Motor neuron (in vitro differentiated cells): ENCODE data around the gene ZFAND3. TPM values are rescaled to one million over a fixed set of nuclear protein-coding genes. Genes with fewer than 3 reads are reported as not detected.
"Not testable (repeated sequence)": the region's sequence is repeated elsewhere in the genome, so short reads cannot be mapped to it uniquely, and the experiment has no call there.

Source experiments
- ATAC-seq, 8 experiments: fragments of 200-7000 bp; cut with Tn5 transposase; replicated peaks in 6 of 8; 2 replicates each; pipeline ENCODE4 v1.8.0; 2021; ENCODE audit warnings: mild to moderate bottlenecking in 8 of 8, moderate library complexity in 8 of 8
- H3K27ac ChIP-seq, 2 donors: fragments of 250-450 bp; sonication (Bioruptor Pico); 2 replicates each; pipeline ENCODE4 v1.9.0; 2021; ENCODE audit warnings: antibody characterized with exemption in 2 of 2, mild to moderate bottlenecking in 2 of 2, moderate library complexity in 1 of 2
- H3K4me1 ChIP-seq, 2 donors: fragments of 250-450 bp; sonication (Bioruptor Pico); replicated peaks in 1 of 2; 2 replicates each; pipeline ENCODE4 v1.6.1; 2021; ENCODE audit warnings: antibody characterized with exemption in 2 of 2, mild to moderate bottlenecking in 2 of 2, moderate library complexity in 1 of 2
- H3K4me3 ChIP-seq, 5 donors: fragments of 250-450 bp; sonication (Bioruptor Pico); 2 replicates each; pipeline ENCODE4 v1.9.0; 2021; ENCODE audit warnings: antibody characterized with exemption in 5 of 5, mild to moderate bottlenecking in 5 of 5, moderate library complexity in 4 of 5
- WGBS, 10 experiments: fragments of 450-650 bp; shearing (Covaris generic); methylation state at CpG; one replicate each; pipeline ENCODE4 v1.0.0; 2022; 5-methylcytosine and 5-hydroxymethylcytosine counted together
- in situ Hi-C, 9 experiments: fragments of 400-800 bp; cut with MboI; loops; one replicate each; pipeline ENCODE4 v1.15.0; 2021; ENCODE audit warnings: low sequenced_read_pairs in 9 of 9, low pct_unique_long_range_greater_than_20kb in 2 of 9; ENCODE audit not compliant: unreplicated experiment in 9 of 9
- total RNA-seq, 8 experiments: library from RNA; unstranded; fragments of 300-600 nt; gene quantifications; 2 replicates each; pipeline versions ENCODE4 v1.2.3 to v1.2.4, GENCODE V29; 2022

ZFAND3 gene
- total RNA-seq, 8 experiments from 2014 or later: 21.2 to 54.1 (median 39.2) TPM

- Histone ChIP-seq H3K27ac (no peak overlapping the region), H3K4me3 (no peak overlapping the region), H3K4me1 (peaks cover 5 to 7% of the 10 kb centered on the region in 2 donors)
- peak in 7 of 8 experiments; percentile 28 to 87 (median 74) for ATAC-seq
- in situ Hi-C loops: no loop called here
- WGBS, 10 experiments: 46 to 100% (median 95%) methylated on average over 1 to 3 of the region's 7 CpGs; no CpG with 5 or more reads in 5 of the 10 experiments
Measured at GRCh38 chr6:37878150-37878710, 58.7 kb downstream of the ZFAND3 start.

GRCh38 chr6:37880602-37881001 is 61.1 kb downstream of the ZFAND3 start:
- in situ Hi-C loops: not testable (repeated sequence)
- 100% methylated on average over 1 to 2 of the region's 5 CpGs; no CpG with 5 or more reads in 4 of the 10 experiments for WGBS, 10 experiments

GRCh38 chr6:37882292-37882691 is 62.8 kb downstream of the ZFAND3 start:
- Histone ChIP-seq H3K4me3 (no peak overlapping the region), H3K27ac (no peak overlapping the region), H3K4me1 (peaks cover 0 to 2% of the 10 kb centered on the region in 2 donors)
- no peak for ATAC-seq
- WGBS, 10 experiments: 93 to 100% (median 100%) methylated on average over 1 to 2 of the region's 2 CpGs; no CpG with 5 or more reads in 3 of the 10 experiments
- in situ Hi-C loops: no loop called here

More at GRCh38 chr6:37880602-37881001, 61.1 kb downstream of the ZFAND3 start:
- H3K4me1 ChIP-seq, H3K4me3 ChIP-seq, ATAC-seq, H3K27ac ChIP-seq: not testable (repeated sequence)

GRCh38 chr6:37882724-37883413 is 63.3 kb downstream of the ZFAND3 start:
- no peak overlapping the region for H3K27ac ChIP-seq
- no peak overlapping the region for H3K4me3 ChIP-seq
- peaks cover 0 to 2% of the 10 kb centered on the region in 2 donors for H3K4me1 ChIP-seq
- 100% methylated on average over 1 to 2 of the region's 2 CpGs; no CpG with 5 or more reads in 2 of the 10 experiments for WGBS, 10 experiments
- in situ Hi-C loops: no loop called here
- peak in 2 of 8 experiments; percentile 17 to 63 for ATAC-seq

GRCh38 chr6:37884548-37884947 is 65.0 kb downstream of the ZFAND3 start:
- Histone ChIP-seq H3K27ac (no peak overlapping the region), H3K4me3 (no peak overlapping the region), H3K4me1 (no peaks in the 10 kb centered on the region)
- no peak for ATAC-seq
- WGBS, 10 experiments: 91 to 100% (median 100%) methylated on average over 1 of the region's 1 CpG; no CpG with 5 or more reads in 3 of the 10 experiments
- in situ Hi-C loops: no loop called here

- 45 to 100% (median 85%) methylated on average over 2 to 4 of the region's 4 CpGs; no CpG with 5 or more reads in 2 of the 10 experiments for WGBS, 10 experiments
- no peak for ATAC-seq
- no peak overlapping the region for H3K4me3 ChIP-seq
- H3K27ac ChIP-seq: no peak overlapping the region
- in situ Hi-C loops: no loop called here
- no peaks in the 10 kb centered on the region for H3K4me1 ChIP-seq
Measured at GRCh38 chr6:37889051-37889450, 69.5 kb downstream of the ZFAND3 start.

- no peaks in the 10 kb centered on the region for H3K4me1 ChIP-seq
- no peak overlapping the region for H3K27ac ChIP-seq
- no peak overlapping the region for H3K4me3 ChIP-seq
- in situ Hi-C loops: no loop called here
- ATAC-seq: peak in 1 of 8 experiments; percentile 29
Measured at GRCh38 chr6:37889486-37889885, 70.0 kb downstream of the ZFAND3 start.

DNA sequence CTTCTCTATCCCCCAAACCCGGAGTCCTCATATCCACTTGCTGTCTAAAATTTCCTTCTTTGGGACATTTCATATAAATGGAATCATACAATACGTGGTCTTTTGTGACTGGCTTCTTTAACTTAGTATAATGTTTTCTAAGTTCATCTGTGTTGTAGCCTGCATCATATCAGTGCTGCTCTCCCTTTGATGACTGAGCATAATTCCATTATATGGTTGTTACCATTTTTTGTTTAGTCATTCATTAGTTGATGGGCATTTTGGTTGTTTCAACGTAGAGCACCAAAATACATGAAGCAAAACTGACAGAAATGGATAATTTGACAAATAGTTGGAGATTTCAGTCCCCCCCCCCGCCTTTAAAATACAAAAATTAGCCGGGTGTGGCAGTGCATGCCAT is 71.5 kb downstream of the ZFAND3 start:
- ATAC-seq: no peak
- H3K27ac ChIP-seq: no peak overlapping the region
- in situ Hi-C loops: no loop called here
- no peaks in the 10 kb centered on the region for H3K4me1 ChIP-seq
- no peak overlapping the region for H3K4me3 ChIP-seq
- 56 to 100% (median 89%) methylated on average over 1 to 5 of the region's 5 CpGs for WGBS, 10 experiments

DNA sequence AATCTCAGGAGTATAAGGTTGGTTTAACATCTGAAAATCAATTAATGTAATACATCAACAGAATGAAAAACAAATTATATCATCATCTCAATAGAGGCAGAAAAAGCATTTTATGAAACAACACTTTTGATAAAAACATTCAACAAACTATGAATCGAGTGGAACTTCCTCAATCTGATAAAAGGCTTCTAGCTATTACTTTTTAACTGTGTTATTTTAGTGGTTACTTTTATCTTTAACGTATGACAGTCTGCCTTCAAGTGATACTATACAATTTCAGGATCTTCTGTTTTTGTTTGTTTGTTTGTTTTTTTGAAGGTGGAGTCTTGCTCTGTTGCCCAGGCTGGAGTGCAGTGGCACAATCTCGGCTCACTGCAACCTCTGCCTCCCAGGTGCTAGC is 73.7 kb downstream of the ZFAND3 start:
- in situ Hi-C loops: no loop called here
- WGBS, 10 experiments: 81 to 100% (median 100%) methylated on average over 1 to 3 of the region's 3 CpGs; no CpG with 5 or more reads in 1 of the 10 experiments
- ATAC-seq: no peak

DNA sequence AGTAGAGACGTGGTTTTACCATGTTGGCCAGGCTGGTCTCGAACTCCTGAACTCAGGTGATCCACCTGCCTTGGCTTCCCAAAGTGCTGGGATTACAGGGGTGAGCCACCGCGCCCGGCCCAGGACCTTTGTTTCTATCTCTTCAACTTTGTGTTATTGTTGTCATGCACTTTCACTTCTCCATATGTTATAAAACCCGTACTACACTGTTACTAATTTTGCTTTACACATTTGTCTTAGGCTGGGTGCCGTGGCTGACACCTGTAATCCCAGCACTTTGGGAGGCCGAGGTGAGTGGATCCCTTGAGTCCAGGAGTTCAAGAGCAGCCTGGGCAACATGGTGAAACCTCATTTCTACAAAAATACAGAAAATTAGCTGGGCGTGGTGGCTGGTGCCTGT is 74.2 kb downstream of the ZFAND3 start:
- H3K4me1 ChIP-seq, in situ Hi-C loops, H3K4me3 ChIP-seq, ATAC-seq, H3K27ac ChIP-seq: not testable (repeated sequence)
- 70 to 97% (median 88%) methylated on average over 2 to 7 of the region's 9 CpGs; no CpG with 5 or more reads in 2 of the 10 experiments for WGBS, 10 experiments

More for the DNA sequence above, 73.7 kb downstream of the ZFAND3 start:
- H3K27ac ChIP-seq: no peak overlapping the region
- no peaks in the 10 kb centered on the region for H3K4me1 ChIP-seq
- H3K4me3 ChIP-seq: no peak overlapping the region

GRCh38 chr6:37894585-37894984 is 75.1 kb downstream of the ZFAND3 start:
- in situ Hi-C loops: no loop called here
- Histone ChIP-seq H3K27ac (no peak overlapping the region), H3K4me3 (no peak overlapping the region), H3K4me1 (no peaks in the 10 kb centered on the region)
- WGBS, 10 experiments: 54 to 100% (median 86%) methylated on average over 2 to 5 of the region's 5 CpGs; no CpG with 5 or more reads in 1 of the 10 experiments
- ATAC-seq: no peak

- in situ Hi-C loops: no loop called here
- no peak for ATAC-seq
- WGBS, 10 experiments: 84 to 100% (median 92%) methylated on average over 1 to 5 of the region's 5 CpGs
Measured at GRCh38 chr6:37897321-37897720, 77.8 kb downstream of the ZFAND3 start.

GRCh38 chr6:37897818-37898515 is 78.4 kb downstream of the ZFAND3 start:
- WGBS, 10 experiments: 89 to 98% (median 94%) methylated on average over 2 to 4 of the region's 4 CpGs
- ATAC-seq: no peak
- peaks cover 0 to 4% of the 10 kb centered on the region in 2 donors for H3K4me1 ChIP-seq
- no peak overlapping the region for H3K27ac ChIP-seq
- in situ Hi-C loops: no loop called here
- no peak overlapping the region for H3K4me3 ChIP-seq

More at GRCh38 chr6:37897321-37897720, 77.8 kb downstream of the ZFAND3 start:
- H3K4me3 ChIP-seq: no peak overlapping the region
- no peaks in the 10 kb centered on the region for H3K4me1 ChIP-seq
- no peak overlapping the region for H3K27ac ChIP-seq
